ENCODE results near the gene LTB4R. TPM values are rescaled to one million over a fixed set of nuclear protein-coding genes. Genes with fewer than 3 reads are reported as not detected.

Gene LTB4R, protein sequence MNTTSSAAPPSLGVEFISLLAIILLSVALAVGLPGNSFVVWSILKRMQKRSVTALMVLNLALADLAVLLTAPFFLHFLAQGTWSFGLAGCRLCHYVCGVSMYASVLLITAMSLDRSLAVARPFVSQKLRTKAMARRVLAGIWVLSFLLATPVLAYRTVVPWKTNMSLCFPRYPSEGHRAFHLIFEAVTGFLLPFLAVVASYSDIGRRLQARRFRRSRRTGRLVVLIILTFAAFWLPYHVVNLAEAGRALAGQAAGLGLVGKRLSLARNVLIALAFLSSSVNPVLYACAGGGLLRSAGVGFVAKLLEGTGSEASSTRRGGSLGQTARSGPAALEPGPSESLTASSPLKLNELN
- 0.66 and 2.0 TPM in 2 replicates for total RNA-seq (2012; rRNA removed)

DNA sequence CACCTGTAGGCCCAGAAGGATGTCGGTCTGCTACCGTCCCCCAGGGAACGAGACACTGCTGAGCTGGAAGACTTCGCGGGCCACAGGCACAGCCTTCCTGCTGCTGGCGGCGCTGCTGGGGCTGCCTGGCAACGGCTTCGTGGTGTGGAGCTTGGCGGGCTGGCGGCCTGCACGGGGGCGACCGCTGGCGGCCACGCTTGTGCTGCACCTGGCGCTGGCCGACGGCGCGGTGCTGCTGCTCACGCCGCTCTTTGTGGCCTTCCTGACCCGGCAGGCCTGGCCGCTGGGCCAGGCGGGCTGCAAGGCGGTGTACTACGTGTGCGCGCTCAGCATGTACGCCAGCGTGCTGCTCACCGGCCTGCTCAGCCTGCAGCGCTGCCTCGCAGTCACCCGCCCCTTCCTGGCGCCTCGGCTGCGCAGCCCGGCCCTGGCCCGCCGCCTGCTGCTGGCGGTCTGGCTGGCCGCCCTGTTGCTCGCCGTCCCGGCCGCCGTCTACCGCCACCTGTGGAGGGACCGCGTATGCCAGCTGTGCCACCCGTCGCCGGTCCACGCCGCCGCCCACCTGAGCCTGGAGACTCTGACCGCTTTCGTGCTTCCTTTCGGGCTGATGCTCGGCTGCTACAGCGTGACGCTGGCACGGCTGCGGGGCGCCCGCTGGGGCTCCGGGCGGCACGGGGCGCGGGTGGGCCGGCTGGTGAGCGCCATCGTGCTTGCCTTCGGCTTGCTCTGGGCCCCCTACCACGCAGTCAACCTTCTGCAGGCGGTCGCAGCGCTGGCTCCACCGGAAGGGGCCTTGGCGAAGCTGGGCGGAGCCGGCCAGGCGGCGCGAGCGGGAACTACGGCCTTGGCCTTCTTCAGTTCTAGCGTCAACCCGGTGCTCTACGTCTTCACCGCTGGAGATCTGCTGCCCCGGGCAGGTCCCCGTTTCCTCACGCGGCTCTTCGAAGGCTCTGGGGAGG lies at the start of gene LTB4R:
Gene LTB4R, plus strand, starts transcription at position 857 of the 959 bp plus-strand sequence. CDS start 4,150 bp downstream, outside the sequence.
- no peaks in the 10 kb centered on the region for H3K27me3 ChIP-seq (ENCODE audit: control insufficient read depth, insufficient read depth, low read length)
- H3K9ac ChIP-seq (ENCODE audit: low read depth, low read length), result no peak within 1 kb of the TSS
- H3K4me3 ChIP-seq (ENCODE audit: low read length), result no peak within 1 kb of the TSS
- H3K9me3 ChIP-seq (replicated peaks; ENCODE audit: low read length), result no peaks in the 10 kb centered on the region
- peaks cover 16% of the 10 kb centered on the region for H3K4me1 ChIP-seq (ENCODE audit: control insufficient read depth, insufficient read depth, low read length)
- peak within 1 kb of the TSS; percentile 75 for H3K4me2 ChIP-seq (ENCODE audit: low read length)
- H3K36me3 ChIP-seq (ENCODE audit: insufficient read depth, low read length), result peaks cover 9% of the 10 kb centered on the region

DNA sequence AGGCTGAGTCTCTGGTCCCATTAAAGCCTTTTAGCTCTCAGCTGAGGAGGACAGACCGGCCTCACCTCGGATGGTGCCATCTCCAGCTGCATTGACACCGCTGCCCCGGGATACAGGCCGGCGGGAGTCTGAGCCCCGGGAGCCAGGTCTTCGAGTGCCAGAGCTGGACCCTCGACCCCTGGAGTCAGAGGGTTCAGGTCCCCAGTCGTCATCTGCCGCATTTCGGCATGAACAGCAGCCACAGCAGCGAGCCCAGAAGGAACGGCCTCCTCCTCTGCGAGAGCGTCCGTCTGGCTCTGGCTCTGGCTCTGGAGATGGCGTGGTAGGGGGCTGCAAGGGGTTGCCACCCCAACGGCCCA lies 49.4 kb upstream of the LTB4R start:
- Histone ChIP-seq H3K4me2 (ENCODE audit: low read length) (no peak overlapping the region), H3K4me3 (ENCODE audit: low read length) (no peak overlapping the region), H3K9me3 (replicated peaks; ENCODE audit: low read length) (no peaks in the 10 kb centered on the region), H3K4me1 (ENCODE audit: control insufficient read depth, insufficient read depth, low read length) (peaks cover 8% of the 10 kb centered on the region), H3K27me3 (ENCODE audit: control insufficient read depth, insufficient read depth, low read length) (no peaks in the 10 kb centered on the region), H3K9ac (ENCODE audit: low read depth, low read length) (no peak overlapping the region), H3K36me3 (ENCODE audit: insufficient read depth, low read length) (peaks cover 14% of the 10 kb centered on the region)

DNA sequence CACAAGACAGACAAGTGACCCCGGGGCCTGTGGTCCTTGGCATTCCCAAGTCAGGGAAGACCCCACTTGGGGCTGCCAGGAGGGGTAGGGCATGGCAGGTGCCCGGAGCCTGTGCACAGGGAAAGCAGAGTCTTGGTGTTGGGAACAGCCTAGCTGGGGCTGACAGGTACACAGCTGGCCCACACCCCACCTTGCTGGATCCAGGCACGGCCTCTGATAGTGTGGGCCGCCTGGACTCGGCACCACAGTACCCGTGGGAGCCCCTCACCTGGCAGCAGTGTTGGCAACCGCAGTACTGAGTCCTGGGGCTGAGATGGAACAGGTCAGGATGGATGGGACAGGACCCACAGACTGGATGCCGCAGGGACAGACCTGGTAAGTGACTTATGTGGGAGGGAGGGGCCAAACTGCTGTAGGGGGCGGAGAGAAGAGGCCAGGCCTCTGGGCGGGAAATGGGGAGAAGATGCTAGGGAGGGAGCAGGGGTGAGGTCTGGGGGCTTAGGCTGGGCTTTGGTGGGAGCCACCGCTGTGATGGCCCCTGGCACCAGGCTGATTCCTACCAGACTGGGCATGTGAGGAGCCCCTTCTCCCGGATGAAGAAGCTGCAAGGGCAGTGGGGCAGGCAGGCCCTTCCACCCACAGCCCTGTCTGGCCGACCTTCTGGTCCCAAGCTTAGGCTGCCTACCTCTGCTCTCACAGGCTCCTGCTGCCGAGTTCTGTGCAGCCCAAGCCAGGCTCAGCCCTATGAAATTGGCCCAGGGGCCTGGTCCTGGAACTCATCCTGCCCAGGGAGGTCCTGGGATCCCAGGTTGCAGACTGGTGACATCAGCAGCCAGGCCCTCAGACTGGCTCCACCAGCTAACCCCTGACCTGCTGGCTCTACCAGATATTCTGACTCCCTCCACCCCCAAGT lies 48.2 kb upstream of the LTB4R start, which contains the start of gene TGM1:
Gene TGM1, minus strand, starts transcription at position 357 of the 913 bp plus-strand sequence. CDS start 825 bp downstream, outside the sequence.
- no peaks in the 10 kb centered on the region for H3K27me3 ChIP-seq (ENCODE audit: control insufficient read depth, insufficient read depth, low read length)
- no peak within 1 kb of the TSS for H3K4me2 ChIP-seq (ENCODE audit: low read length)
- peaks cover 8% of the 10 kb centered on the region for H3K4me1 ChIP-seq (ENCODE audit: control insufficient read depth, insufficient read depth, low read length)
- no peaks in the 10 kb centered on the region for H3K9me3 ChIP-seq (replicated peaks; ENCODE audit: low read length)
- H3K36me3 ChIP-seq (ENCODE audit: insufficient read depth, low read length), result peaks cover 22% of the 10 kb centered on the region
- no peak within 1 kb of the TSS for H3K9ac ChIP-seq (ENCODE audit: low read depth, low read length)
- no peak within 1 kb of the TSS for H3K4me3 ChIP-seq (ENCODE audit: low read length)

DNA sequence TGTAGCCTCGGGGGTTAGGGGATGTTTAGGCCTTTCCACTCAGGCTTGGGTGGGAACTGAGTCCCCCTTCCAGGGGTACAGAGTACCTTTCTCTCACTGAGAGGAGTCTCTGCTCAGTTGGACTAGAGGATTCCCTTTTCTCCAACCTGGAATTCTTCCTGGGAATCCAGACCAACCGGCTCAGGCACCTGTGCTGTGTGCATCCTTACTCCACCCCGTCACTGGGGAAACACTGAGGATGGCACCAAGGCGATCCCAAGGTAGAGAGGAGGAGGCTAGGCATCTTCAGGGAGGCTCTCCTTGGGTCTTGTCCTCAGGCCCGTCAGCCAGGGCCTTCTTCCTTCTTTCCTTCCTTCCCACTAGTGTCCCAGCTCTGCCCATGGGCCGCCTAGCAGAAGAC lies 47.5 kb upstream of the LTB4R start:
- Histone ChIP-seq H3K4me3 (ENCODE audit: low read length) (no peak overlapping the region), H3K9ac (ENCODE audit: low read depth, low read length) (no peak overlapping the region), H3K4me2 (ENCODE audit: low read length) (no peak overlapping the region), H3K9me3 (replicated peaks; ENCODE audit: low read length) (no peaks in the 10 kb centered on the region), H3K36me3 (ENCODE audit: insufficient read depth, low read length) (peaks cover 27% of the 10 kb centered on the region), H3K4me1 (ENCODE audit: control insufficient read depth, insufficient read depth, low read length) (peaks cover 7% of the 10 kb centered on the region), H3K27me3 (ENCODE audit: control insufficient read depth, insufficient read depth, low read length) (no peaks in the 10 kb centered on the region)

DNA sequence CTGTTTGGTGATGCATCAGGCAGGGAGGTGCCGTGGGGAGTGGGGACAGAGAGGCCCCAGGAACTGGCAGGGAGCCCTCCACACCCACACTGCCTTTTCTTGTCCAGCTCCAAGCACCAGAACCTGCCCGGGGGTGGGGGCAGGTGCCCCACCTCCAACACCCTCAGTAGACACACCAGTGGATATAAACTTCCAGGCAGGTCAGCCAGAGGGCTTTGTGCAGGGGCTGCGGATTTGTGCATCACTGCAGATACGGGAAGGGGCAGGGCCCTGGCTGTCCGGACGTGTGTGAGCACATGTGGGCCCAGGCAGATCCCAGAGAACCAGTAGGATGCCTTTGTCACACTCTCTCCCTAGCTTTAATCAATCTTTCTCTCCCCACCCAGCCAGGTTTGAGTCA lies 47.0 kb upstream of the LTB4R start:
- H3K36me3 ChIP-seq (ENCODE audit: insufficient read depth, low read length), result peaks cover 28% of the 10 kb centered on the region

DNA sequence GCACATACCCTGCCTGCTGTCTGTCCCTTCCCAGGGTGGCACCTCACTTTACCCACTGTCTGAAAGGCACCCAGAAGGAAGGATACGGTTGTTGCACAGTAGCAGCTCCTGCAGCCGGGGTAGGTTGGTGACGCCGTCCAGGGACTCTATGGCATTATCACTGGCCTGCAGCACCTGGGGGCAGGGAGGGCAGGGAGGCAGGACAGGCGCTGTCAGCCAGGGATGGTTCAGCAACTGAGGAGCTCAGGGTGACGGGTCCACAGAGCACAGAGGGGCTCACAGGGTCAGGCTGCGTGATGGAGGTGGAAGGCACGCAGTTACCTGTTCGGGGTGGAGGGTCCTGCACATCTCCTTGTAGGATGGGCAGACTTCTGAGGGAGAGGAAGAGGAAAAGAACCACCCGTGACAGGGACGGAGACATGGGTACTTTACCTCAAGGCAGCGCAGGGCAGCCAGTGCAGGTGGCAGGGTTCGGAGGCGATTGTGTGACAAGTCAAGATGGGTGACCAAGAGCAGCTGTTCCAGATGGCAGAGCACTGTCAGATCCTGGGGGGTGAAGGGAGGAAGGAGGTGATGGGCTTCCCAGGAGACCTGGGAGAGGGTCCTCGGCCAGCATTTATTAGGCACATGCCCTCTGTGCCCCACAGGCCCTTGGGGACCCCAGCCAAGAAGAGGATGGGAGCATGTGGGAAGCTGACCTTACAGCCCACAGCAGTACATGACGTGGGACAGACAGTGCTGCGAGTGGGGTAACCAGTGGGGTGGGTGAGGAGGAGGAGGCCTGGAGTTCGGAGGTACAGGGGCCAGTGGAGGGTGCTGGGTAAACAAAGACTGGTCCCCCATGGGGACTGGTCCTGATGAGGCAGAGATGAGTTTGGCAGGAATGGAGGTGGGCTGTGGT lies 44.7 kb upstream of the LTB4R start:
- peaks cover 28% of the 10 kb centered on the region for H3K36me3 ChIP-seq (ENCODE audit: insufficient read depth, low read length)
- no peak overlapping the region for H3K9ac ChIP-seq (ENCODE audit: low read depth, low read length)

More for the DNA sequence above, 47.0 kb upstream of the LTB4R start:
- no peaks in the 10 kb centered on the region for H3K27me3 ChIP-seq (ENCODE audit: control insufficient read depth, insufficient read depth, low read length)
- no peak overlapping the region for H3K4me2 ChIP-seq (ENCODE audit: low read length)
- H3K4me1 ChIP-seq (ENCODE audit: control insufficient read depth, insufficient read depth, low read length), result peaks cover 3% of the 10 kb centered on the region
- no peaks in the 10 kb centered on the region for H3K9me3 ChIP-seq (replicated peaks; ENCODE audit: low read length)
- H3K4me3 ChIP-seq (ENCODE audit: low read length), result no peak overlapping the region
- H3K9ac ChIP-seq (ENCODE audit: low read depth, low read length), result no peak overlapping the region

DNA sequence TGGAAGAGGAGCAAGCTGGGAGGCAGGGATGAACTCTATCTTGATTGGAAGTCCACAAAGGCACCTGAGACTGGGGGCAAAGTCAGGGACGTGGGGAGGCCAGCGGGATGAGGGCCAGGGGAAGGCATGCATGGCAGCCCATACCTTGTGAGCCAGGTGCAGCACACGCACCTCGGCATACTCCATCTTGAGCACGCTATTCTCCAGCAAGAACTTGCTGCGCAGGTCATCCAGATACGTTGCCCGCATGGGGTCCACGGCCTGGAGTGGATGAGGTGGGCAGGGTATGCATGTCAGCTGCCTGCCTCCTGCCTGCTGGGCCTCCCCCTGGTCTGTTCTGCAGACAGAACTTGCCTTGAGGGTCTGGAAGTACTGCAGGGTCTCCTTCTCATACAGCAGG lies 43.8 kb upstream of the LTB4R start:
- Histone ChIP-seq H3K9ac (ENCODE audit: low read depth, low read length) (no peak overlapping the region), H3K36me3 (ENCODE audit: insufficient read depth, low read length) (peaks cover 28% of the 10 kb centered on the region)

More for the DNA sequence above, 44.7 kb upstream of the LTB4R start:
- Histone ChIP-seq H3K4me2 (ENCODE audit: low read length) (no peak overlapping the region), H3K4me3 (ENCODE audit: low read length) (no peak overlapping the region), H3K27me3 (ENCODE audit: control insufficient read depth, insufficient read depth, low read length) (no peaks in the 10 kb centered on the region), H3K9me3 (replicated peaks; ENCODE audit: low read length) (no peaks in the 10 kb centered on the region), H3K4me1 (ENCODE audit: control insufficient read depth, insufficient read depth, low read length) (peaks cover 5% of the 10 kb centered on the region)

DNA sequence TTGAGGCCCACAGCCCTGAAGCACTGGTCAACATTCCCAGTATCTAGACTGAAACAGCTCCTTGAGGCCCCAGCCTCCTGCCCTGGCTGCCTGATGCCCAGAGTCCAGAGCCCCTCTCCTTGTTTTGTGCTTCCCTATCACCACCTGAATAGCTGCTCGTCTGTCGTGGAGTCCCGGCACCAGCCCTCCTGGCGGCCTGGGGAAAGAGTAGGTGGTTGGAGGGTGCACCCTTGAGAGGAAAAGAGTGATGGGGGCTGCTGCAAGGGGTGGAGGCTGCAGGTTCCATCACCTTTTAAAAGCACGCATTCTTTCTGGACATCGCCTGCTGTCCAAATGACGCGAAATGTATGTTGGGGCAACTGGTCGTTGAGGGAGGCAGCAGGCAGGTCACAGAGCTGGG lies 43.1 kb upstream of the LTB4R start:
- peaks cover 28% of the 10 kb centered on the region for H3K36me3 ChIP-seq (ENCODE audit: insufficient read depth, low read length)
- H3K4me1 ChIP-seq (ENCODE audit: control insufficient read depth, insufficient read depth, low read length), result peaks cover 9% of the 10 kb centered on the region
- H3K9ac ChIP-seq (ENCODE audit: low read depth, low read length), result no peak overlapping the region
- no peaks in the 10 kb centered on the region for H3K9me3 ChIP-seq (replicated peaks; ENCODE audit: low read length)
- H3K4me3 ChIP-seq (ENCODE audit: low read length), result no peak overlapping the region
- no peak overlapping the region for H3K4me2 ChIP-seq (ENCODE audit: low read length)
- no peaks in the 10 kb centered on the region for H3K27me3 ChIP-seq (ENCODE audit: control insufficient read depth, insufficient read depth, low read length)

More for the DNA sequence above, 43.8 kb upstream of the LTB4R start:
- Histone ChIP-seq H3K9me3 (replicated peaks; ENCODE audit: low read length) (no peaks in the 10 kb centered on the region), H3K4me2 (ENCODE audit: low read length) (no peak overlapping the region), H3K27me3 (ENCODE audit: control insufficient read depth, insufficient read depth, low read length) (no peaks in the 10 kb centered on the region), H3K4me3 (ENCODE audit: low read length) (no peak overlapping the region), H3K4me1 (ENCODE audit: control insufficient read depth, insufficient read depth, low read length) (peaks cover 9% of the 10 kb centered on the region)

DNA sequence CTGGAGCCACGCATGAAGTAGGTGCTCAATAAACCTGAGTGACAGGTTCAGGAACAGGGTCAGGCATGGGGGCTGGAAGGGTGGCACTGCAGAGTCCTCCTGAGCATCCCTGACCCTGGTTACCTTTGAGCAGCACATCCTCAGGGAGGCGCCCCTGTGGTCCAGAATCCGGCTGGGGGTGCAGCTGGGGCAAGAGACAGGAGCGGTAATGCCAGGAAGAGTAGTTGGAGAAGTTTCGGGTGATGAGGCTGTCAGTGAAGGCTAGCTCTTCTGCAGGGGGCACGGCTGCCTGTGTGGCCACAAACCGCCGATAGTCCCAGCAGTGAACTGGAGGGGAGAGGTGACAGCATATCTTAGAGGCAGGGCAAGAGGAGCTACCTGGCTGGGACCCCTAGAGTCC lies 41.9 kb upstream of the LTB4R start:
- Histone ChIP-seq H3K4me3 (ENCODE audit: low read length) (no peak overlapping the region), H3K9ac (ENCODE audit: low read depth, low read length) (no peak overlapping the region), H3K36me3 (ENCODE audit: insufficient read depth, low read length) (peaks cover 28% of the 10 kb centered on the region), H3K9me3 (replicated peaks; ENCODE audit: low read length) (no peaks in the 10 kb centered on the region), H3K4me2 (ENCODE audit: low read length) (no peak overlapping the region), H3K4me1 (ENCODE audit: control insufficient read depth, insufficient read depth, low read length) (peaks cover 9% of the 10 kb centered on the region), H3K27me3 (ENCODE audit: control insufficient read depth, insufficient read depth, low read length) (no peaks in the 10 kb centered on the region)

DNA sequence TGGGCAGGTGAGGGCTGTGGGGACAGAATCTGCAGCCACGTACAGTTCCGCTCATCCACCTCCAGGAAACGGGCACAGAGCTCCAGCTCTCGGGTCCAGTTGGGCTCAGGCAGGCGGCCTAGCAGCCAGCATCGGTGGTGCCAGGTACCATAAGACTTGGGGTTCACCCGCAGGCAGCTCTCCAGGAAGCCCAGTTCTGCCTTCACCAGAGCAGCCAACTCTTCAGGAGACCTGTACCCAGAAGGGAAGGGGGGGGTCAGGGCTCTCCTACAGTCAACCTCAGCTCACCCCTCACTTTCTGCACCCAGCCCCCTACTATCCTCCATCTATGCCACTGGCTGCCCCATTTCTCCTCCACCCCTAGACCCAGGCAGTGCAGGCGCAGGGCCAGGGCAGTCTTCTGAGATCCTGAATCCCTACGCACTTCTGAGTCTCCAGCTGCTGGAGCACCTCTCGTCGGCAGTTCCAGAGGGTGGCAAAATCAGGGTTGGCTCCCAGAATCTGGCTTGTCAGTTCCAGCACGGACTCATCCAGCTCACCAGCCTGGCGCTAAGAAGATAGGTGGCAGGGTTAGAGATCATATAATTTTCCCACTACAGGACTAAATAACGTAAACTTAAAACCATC lies 41.3 kb upstream of the LTB4R start:
- Histone ChIP-seq H3K27me3 (ENCODE audit: control insufficient read depth, insufficient read depth, low read length) (no peaks in the 10 kb centered on the region), H3K4me3 (ENCODE audit: low read length) (no peak overlapping the region), H3K9me3 (replicated peaks; ENCODE audit: low read length) (no peaks in the 10 kb centered on the region), H3K4me2 (ENCODE audit: low read length) (no peak overlapping the region), H3K4me1 (ENCODE audit: control insufficient read depth, insufficient read depth, low read length) (peaks cover 9% of the 10 kb centered on the region), H3K9ac (ENCODE audit: low read depth, low read length) (no peak overlapping the region), H3K36me3 (ENCODE audit: insufficient read depth, low read length) (peaks cover 28% of the 10 kb centered on the region)
